Astrocyte (in vitro differentiated cells and primary cell): Measurements from ENCODE around the gene CLIP2.

Experiments
- EZH2 ChIP-seq: IDR thresholded peaks from 2 replicates; pipeline ENCODE4 v1.6.1; 2012; ENCODE audit warnings: mild to moderate bottlenecking, low read length, inconsistent platforms; ENCODE audit not compliant: insufficient read depth
- TF ChIP-seq, protein P1 (sequence below): IDR thresholded peaks from 2 replicates; pipeline ENCODE4 v1.5.1; 2011; ENCODE audit warnings: low read depth, mild to moderate bottlenecking, inconsistent platforms, low read length, moderate library complexity; ENCODE audit not compliant: insufficient read depth

GRCh38 chr7:74283858-74284447, 5.3 kb upstream of the CLIP2 start:
- TF ChIP-seq, protein P1, sequence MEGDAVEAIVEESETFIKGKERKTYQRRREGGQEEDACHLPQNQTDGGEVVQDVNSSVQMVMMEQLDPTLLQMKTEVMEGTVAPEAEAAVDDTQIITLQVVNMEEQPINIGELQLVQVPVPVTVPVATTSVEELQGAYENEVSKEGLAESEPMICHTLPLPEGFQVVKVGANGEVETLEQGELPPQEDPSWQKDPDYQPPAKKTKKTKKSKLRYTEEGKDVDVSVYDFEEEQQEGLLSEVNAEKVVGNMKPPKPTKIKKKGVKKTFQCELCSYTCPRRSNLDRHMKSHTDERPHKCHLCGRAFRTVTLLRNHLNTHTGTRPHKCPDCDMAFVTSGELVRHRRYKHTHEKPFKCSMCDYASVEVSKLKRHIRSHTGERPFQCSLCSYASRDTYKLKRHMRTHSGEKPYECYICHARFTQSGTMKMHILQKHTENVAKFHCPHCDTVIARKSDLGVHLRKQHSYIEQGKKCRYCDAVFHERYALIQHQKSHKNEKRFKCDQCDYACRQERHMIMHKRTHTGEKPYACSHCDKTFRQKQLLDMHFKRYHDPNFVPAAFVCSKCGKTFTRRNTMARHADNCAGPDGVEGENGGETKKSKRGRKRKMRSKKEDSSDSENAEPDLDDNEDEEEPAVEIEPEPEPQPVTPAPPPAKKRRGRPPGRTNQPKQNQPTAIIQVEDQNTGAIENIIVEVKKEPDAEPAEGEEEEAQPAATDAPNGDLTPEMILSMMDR = no peak
- TF ChIP-seq EZH2 = no peak
